Bronchial epithelial cell (primary cell): ENCODE data around the gene PRDM11. TPM values are rescaled to one million over a fixed set of nuclear protein-coding genes. Genes with fewer than 3 reads are reported as not detected.

Source experiments
- DNase-seq: peaks from one replicate; pipeline ENCODE4 v3.0.0-alpha.2; 2010; ENCODE audit warnings: low read depth
- FAIRE-seq: peaks from 2 replicates; lab custom pipeline; 2011; peaks lifted over from hg19 to GRCh38; lab: Jason Lieb, UNC
- H3K27me3 ChIP-seq: 2 replicates; pipeline ENCODE4 v1.5.1; 2011; ENCODE audit warnings: low read length; ENCODE audit not compliant: control insufficient read depth, insufficient read depth
- H3K36me3 ChIP-seq: 2 replicates; pipeline ENCODE4 v1.5.1; 2011; ENCODE audit warnings: low read length; ENCODE audit not compliant: control insufficient read depth, insufficient read depth
- H3K4me3 ChIP-seq: 2 replicates; pipeline ENCODE4 v1.5.1; 2011; ENCODE audit warnings: mild to moderate bottlenecking, low read depth, low read length, control low read depth
- CTCF ChIP-seq: IDR thresholded peaks from 2 replicates; pipeline ENCODE4 v1.5.1; 2011; ENCODE audit warnings: mild to moderate bottlenecking, moderate library complexity, low read length, control low read depth, inconsistent platforms; ENCODE audit not compliant: insufficient read depth, severe bottlenecking
- total RNA-seq: library from RNA; depleted of rRNA; stranded (reverse); fragments of >200 nt; gene quantifications from 2 replicates; pipeline ENCODE4 v1.2.1, GENCODE V29; 2014

The PRDM11 gene
- 4.7 and 5.4 TPM in 2 replicates for total RNA-seq

- no peaks in the 10 kb centered on the region for H3K36me3 ChIP-seq
- FAIRE-seq (no peak), DNase-seq (peak; percentile 51)
Measured at GRCh38 chr11:45146072-45147016, at the start of gene PRDM11. Gene PRDM11 (plus strand): TSS chr11:45146639. CDS start chr11:45181767, 35,128 bp downstream.

GRCh38 chr11:45097721-45098493 lies 48.5 kb upstream of the PRDM11 start:
- H3K27me3 ChIP-seq = peaks cover 8% of the 10 kb centered on the region
- TF ChIP-seq CTCF = no peak
- FAIRE-seq = no peak
- DNase-seq = peak; percentile 71
- H3K4me3 ChIP-seq = no peak overlapping the region
- H3K36me3 ChIP-seq = no peaks in the 10 kb centered on the region

More at GRCh38 chr11:45146072-45147016, at the start of gene PRDM11:
- no peak for TF ChIP-seq CTCF
- Histone ChIP-seq H3K27me3 (no peaks in the 10 kb centered on the region), H3K4me3 (peak within 1 kb of the TSS; percentile 65)

- Histone ChIP-seq H3K36me3 (no peaks in the 10 kb centered on the region), H3K4me3 (no peak overlapping the region), H3K27me3 (peaks cover 8% of the 10 kb centered on the region)
- DNase-seq (no peak), FAIRE-seq (no peak)
- no peak for TF ChIP-seq CTCF
Measured at GRCh38 chr11:45098929-45099328, 47.5 kb upstream of the PRDM11 start.

- no peak overlapping the region for H3K4me3 ChIP-seq
- H3K36me3 ChIP-seq = no peaks in the 10 kb centered on the region
- H3K27me3 ChIP-seq = peaks cover 6% of the 10 kb centered on the region
- FAIRE-seq = no peak
- no peak for TF ChIP-seq CTCF
- peak; percentile 27 for DNase-seq
Measured at GRCh38 chr11:45100339-45100738, 46.1 kb upstream of the PRDM11 start.

- Histone ChIP-seq H3K27me3 (peaks cover 2% of the 10 kb centered on the region), H3K36me3 (no peaks in the 10 kb centered on the region), H3K4me3 (no peak overlapping the region)
- no peak for DNase-seq
- FAIRE-seq = no peak
- TF ChIP-seq CTCF = no peak
Measured at GRCh38 chr11:45102361-45102809, 44.1 kb upstream of the PRDM11 start.
